Measurements from ENCODE around the gene SLC35D2. TPM values are rescaled to one million over a fixed set of nuclear protein-coding genes. Genes with fewer than 3 reads are reported as not detected.
"Not testable (repeated sequence)": the region's sequence is repeated elsewhere in the genome, so short reads cannot be mapped to it uniquely, and the experiment has no call there.

Gene SLC35D2
- total RNA-seq, 1 experiment from 2014 or later = 28.2 TPM

DNA sequence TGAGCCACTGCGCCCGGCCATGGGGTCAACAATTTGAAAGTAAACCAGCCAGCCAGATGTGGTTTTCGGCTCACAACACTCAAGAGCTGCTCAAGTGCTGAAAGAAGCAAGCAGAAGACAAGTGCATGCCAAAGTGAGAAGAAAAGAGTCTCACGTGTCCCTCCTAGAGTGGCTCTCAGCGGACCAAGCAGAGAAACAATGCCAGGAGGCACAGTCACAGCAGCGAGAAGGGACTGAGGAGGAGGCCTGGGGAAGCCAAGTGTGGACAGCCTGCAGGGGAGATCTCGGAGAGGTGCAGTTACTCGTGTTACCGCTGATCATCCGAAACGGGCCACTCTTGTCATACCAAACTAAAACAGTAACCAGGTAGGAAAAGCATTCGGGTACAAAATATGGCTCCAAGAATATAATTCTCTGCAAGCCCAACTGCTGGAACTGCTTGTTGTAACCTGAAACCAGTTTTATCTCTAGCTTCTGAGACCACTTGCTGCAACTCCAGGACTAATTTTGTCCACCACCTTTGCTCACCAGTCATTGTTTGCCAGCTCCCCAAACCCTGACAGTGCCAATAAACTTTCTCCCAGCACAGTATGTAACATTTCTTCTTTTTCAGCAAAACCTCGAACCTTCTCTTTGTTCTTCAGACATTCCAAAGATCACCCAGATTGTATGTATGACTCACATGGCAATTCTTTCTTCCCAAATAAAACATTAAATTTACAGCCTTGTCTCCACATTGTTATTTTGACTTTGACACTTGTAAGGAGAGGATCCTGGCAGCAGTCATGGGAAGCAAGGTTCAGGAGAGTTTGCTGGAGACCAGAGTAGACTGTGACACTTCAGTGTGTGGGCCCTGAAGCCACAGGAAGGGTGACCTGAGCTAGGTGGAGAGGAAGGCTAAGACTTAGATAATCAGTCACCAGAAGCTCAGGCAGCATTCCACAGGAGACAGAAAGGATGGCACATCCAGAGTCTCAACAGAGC is 6.3 kb downstream of the SLC35D2 start:
- peak; percentile 51 for DNase-seq (ENCODE audit: low read depth)
- in situ Hi-C loops (cut with HindIII; ENCODE audit: low pct_unique_long_range_greater_than_20kb, low sequenced_read_pairs) = no loop called here

DNA sequence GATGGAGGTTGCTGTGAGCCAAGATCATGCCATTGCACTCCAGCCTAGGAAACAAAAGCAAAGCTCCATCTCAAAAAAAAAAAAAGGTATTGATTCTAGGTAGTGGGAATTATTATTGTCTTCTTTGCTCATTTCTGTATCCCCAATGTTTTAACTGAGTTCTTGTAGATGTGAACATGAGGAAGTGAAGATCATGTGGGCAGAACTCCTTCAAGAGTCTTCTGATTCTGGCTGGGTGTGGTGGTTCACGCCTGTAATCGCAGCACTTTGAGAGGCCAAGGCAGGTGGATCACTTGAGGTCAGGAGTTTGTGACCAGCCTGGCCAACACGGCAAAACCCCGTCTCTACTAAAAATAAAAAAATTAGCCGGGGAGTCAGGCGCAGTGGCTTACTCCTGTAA is 8.0 kb downstream of the SLC35D2 start:
- DNase-seq (ENCODE audit: low read depth); in situ Hi-C loops (cut with HindIII; ENCODE audit: low pct_unique_long_range_greater_than_20kb, low sequenced_read_pairs): not testable (repeated sequence)

- in situ Hi-C loops (cut with HindIII; ENCODE audit: low pct_unique_long_range_greater_than_20kb, low sequenced_read_pairs) = no loop called here
- DNase-seq (ENCODE audit: low read depth) = no peak
These were observed 15.6 kb downstream of the SLC35D2 start for GRCh38 chr9:96367943-96368342.

- in situ Hi-C loops (cut with HindIII; ENCODE audit: low pct_unique_long_range_greater_than_20kb, low sequenced_read_pairs) = no loop called here
- DNase-seq (ENCODE audit: low read depth) = no peak
These were observed 20.1 kb downstream of the SLC35D2 start for GRCh38 chr9:96363175-96363967.

GRCh38 chr9:96362119-96362518 is 21.4 kb downstream of the SLC35D2 start:
- DNase-seq (ENCODE audit: low read depth); in situ Hi-C loops (cut with HindIII; ENCODE audit: low pct_unique_long_range_greater_than_20kb, low sequenced_read_pairs): not testable (repeated sequence)

- no peak for DNase-seq (ENCODE audit: low read depth)
- in situ Hi-C loops (cut with HindIII; ENCODE audit: low pct_unique_long_range_greater_than_20kb, low sequenced_read_pairs) = no loop called here
These were observed 21.8 kb downstream of the SLC35D2 start for GRCh38 chr9:96361668-96362067.

GRCh38 chr9:96360976-96361375 is 22.5 kb downstream of the SLC35D2 start:
- DNase-seq (ENCODE audit: low read depth) = no peak
- in situ Hi-C loops (cut with HindIII; ENCODE audit: low pct_unique_long_range_greater_than_20kb, low sequenced_read_pairs) = no loop called here

- DNase-seq (ENCODE audit: low read depth); in situ Hi-C loops (cut with HindIII; ENCODE audit: low pct_unique_long_range_greater_than_20kb, low sequenced_read_pairs): not testable (repeated sequence)
These were observed 23.0 kb downstream of the SLC35D2 start for GRCh38 chr9:96360523-96360922.

DNA sequence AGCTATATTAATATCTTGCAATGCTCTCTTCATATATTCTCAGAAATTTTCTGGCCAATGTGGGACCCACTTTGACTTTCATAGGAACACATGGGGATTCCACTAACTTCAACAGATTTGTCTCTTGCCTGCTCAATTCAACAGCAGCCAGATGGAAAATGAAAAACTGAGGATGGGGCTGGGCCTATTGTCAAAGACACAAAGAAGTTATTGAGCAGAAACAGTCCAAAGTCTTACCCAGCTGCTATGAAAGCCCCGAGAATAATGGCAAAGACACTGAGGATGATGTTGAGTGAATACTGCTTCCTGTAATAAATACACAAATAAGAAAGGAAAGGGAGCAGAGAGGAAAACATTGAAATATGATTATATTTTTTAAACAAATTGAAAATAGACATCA is 32.6 kb downstream of the SLC35D2 start:
- in situ Hi-C loops (cut with HindIII; ENCODE audit: low pct_unique_long_range_greater_than_20kb, low sequenced_read_pairs) = no loop called here
- no peak for DNase-seq (ENCODE audit: low read depth)

DNA sequence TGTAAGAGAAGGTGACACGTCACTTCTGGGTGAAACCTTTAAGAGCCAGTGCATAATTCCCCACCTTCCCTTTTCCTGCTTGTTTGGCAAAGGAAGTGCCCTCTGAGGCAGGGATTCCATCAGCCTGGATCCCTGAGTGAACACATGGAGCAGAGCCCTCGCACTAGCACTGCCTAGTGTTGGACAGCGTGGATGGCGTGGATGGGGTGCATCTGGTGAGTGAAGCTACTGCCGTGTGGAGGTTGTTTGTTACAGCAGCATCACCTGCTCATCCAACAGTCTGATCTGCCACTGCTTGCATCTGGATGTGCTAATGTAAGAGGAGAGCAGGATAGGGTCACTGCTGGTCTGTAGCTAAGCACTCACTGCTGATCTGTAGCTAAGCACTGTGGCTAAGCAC is 35.2 kb downstream of the SLC35D2 start:
- DNase-seq (ENCODE audit: low read depth) = no peak
- in situ Hi-C loops (cut with HindIII; ENCODE audit: low pct_unique_long_range_greater_than_20kb, low sequenced_read_pairs) = no loop called here

- in situ Hi-C loops (cut with HindIII; ENCODE audit: low pct_unique_long_range_greater_than_20kb, low sequenced_read_pairs) = no loop called here
- DNase-seq (ENCODE audit: low read depth) = no peak
These were observed 38.0 kb downstream of the SLC35D2 start for GRCh38 chr9:96345551-96345950.

DNA sequence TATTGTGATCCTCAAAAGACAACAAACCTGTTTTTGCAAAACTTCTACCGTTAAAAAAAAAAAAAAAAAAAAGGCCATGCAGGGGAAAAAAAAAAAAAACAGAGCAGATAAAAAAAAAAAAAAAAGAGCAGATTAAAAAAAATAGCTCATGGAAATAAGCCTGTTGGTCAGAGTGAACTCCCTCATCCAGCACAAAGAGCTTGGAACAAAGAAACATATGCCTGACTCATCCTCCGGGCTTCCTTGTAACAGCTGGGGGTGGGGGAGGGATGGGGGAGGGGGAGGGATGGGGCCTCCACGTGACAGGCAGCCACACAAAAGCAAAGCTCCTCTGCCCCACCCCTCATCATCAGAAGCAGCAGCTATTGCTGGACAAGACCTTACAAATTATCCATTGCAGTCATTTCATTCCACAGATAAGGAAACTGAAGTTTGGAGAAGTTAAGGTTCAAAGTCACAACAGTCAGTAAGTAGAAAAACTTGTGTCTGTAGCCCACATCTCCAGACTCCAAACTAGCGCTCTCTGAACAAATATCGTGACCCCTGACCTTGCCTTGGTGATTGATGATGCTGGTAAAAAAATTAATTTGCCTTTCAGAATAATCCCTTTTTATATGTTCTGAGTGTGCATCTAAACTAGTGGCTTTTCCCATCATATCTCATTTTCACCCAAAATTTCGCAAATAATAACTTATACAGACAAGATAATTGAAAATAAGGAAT is 38.9 kb downstream of the SLC35D2 start:
- DNase-seq (ENCODE audit: low read depth) = peak; percentile 83
- in situ Hi-C loops (cut with HindIII; ENCODE audit: low pct_unique_long_range_greater_than_20kb, low sequenced_read_pairs) = no loop called here

DNA sequence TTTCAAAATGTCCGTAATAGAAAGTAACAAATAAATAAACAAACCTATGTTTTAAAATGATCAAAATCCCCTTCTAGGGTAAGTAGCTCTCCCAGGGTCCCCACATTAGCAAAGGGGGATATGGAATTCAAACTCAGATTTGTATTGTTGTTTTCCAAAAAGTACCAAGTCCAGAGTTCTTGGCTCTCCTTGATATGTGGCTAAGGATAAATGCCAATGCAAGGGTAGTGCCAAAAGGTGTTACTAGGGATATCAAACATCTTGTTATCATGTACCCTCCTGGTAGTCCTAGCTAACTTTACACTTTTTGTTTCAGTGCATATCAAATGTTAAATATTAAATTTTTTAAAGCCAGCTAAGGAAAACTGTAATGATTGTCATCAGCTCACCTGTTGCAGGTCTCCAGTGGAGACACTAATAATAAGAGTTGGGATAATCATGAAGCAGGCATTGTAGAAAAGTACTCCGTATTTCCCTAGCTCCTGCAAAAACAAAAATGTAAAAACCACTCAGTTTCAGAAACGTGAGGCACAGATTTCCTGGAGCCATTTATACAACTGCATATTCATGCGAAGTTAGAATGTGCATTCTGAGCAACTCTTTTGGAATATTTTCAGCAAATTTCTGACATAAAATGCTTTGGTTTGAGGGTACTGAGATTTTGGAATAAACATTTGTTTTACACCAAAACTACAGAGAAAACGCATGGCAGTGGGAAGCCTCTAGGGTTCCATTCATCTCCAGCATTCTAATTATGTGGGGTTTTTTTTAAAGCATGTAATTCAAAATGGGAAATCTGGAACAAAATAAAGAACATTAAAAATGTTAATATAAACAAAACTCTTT is 39.8 kb downstream of the SLC35D2 start:
- in situ Hi-C loops (cut with HindIII; ENCODE audit: low pct_unique_long_range_greater_than_20kb, low sequenced_read_pairs) = no loop called here
- DNase-seq (ENCODE audit: low read depth) = no peak

DNA sequence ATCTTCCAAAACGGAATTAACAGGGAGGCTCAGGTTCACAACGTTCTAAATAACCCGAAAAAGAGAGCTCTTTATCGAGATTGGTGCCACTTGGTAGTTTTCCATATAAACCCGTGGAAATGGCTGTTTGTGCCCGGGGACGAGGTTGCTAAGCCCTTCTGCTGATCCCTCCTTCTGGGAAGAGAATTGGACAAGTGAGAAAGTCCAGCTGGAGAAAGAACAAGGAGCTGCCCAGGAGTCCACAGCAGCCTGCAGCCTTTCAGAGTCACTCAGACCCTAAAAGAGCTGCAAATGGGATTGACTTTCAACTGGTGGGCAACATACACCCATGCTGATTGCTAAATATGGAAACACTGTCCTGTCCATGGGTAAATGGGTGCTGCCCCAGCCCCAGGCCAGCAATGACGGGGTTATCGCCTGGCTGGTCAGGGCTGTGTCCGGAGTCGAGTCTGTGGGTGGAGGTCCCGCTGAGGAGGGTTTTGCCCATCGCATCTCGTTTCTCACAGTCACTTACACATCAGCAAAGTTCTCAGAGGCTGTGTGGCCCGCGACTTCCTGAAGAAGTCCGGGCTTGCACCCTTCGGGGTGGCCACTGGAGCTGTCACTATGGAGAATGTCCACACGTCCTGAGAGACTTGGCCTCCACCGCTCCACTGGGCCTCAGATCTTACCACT is 40.8 kb downstream of the SLC35D2 start:
- in situ Hi-C loops (cut with HindIII; ENCODE audit: low pct_unique_long_range_greater_than_20kb, low sequenced_read_pairs) = no loop called here
- DNase-seq (ENCODE audit: low read depth) = no peak

- in situ Hi-C loops (cut with HindIII; ENCODE audit: low pct_unique_long_range_greater_than_20kb, low sequenced_read_pairs) = no loop called here
- DNase-seq (ENCODE audit: low read depth) = no peak
These were observed 42.8 kb downstream of the SLC35D2 start for GRCh38 chr9:96340707-96341106.

GRCh38 chr9:96338299-96338698 is 45.2 kb downstream of the SLC35D2 start:
- no peak for DNase-seq (ENCODE audit: low read depth)
- in situ Hi-C loops (cut with HindIII; ENCODE audit: low pct_unique_long_range_greater_than_20kb, low sequenced_read_pairs) = no loop called here

DNA sequence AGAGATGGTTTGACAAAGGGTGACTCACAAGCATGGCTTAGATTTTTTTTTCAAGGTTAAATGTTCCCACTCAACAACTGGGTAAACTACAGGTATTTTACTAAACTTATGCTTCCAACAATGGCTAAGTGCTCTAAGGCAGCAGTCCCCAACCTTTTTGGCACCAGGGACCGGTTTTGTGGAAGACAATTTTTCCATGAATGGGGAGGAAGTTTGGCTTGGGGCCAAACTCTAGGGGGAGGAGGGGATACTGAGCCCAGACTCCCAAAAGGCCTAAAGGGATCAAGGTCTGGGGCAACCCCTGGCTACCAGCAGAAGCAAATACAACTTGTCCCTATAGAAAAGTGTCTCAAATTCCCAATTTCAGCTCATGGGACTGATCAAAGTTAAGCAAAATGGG is 49.6 kb downstream of the SLC35D2 start:
- DNase-seq (ENCODE audit: low read depth) = no peak
- in situ Hi-C loops (cut with HindIII; ENCODE audit: low pct_unique_long_range_greater_than_20kb, low sequenced_read_pairs) = no loop called here

Measured in Caki2 (cell line).